Hematopoietic multipotent progenitor cell treated with erythropoietin and hydrocortisone succinate and interleukin-3 and kit ligand, for 4 days (in vitro differentiated cells): ENCODE results near the gene AOC2.
"Not testable (repeated sequence)": the region's sequence is repeated elsewhere in the genome, so short reads cannot be mapped to it uniquely, and the experiment has no call there.

Experiments
- DNase-seq: peaks from one replicate; pipeline ENCODE4 v3.0.0-alpha.2; 2015

AOC2 gene

GRCh38 chr17:42855048-42855596 lies 10.7 kb downstream of the AOC2 start:
- no peak for DNase-seq

- not testable (repeated sequence) for DNase-seq
These were observed 11.7 kb downstream of the AOC2 start for GRCh38 chr17:42856093-42856492.

- DNase-seq = not testable (repeated sequence)
These were observed 12.1 kb downstream of the AOC2 start for GRCh38 chr17:42856516-42856915.

GRCh38 chr17:42857389-42857788 lies 13.0 kb downstream of the AOC2 start:
- no peak for DNase-seq

- DNase-seq = no peak
These were observed 21.3 kb downstream of the AOC2 start for GRCh38 chr17:42865638-42866094.

GRCh38 chr17:42866216-42866615 lies 21.8 kb downstream of the AOC2 start:
- no peak for DNase-seq

GRCh38 chr17:42866631-42867575 lies 22.5 kb downstream of the AOC2 start:
- no peak for DNase-seq

- not testable (repeated sequence) for DNase-seq
These were observed 23.4 kb downstream of the AOC2 start for GRCh38 chr17:42867694-42868261.

- DNase-seq = no peak
These were observed 24.0 kb downstream of the AOC2 start for GRCh38 chr17:42868338-42868737.

GRCh38 chr17:42871647-42872046 lies 27.3 kb downstream of the AOC2 start:
- no peak for DNase-seq

GRCh38 chr17:42872251-42872965 lies 28.0 kb downstream of the AOC2 start:
- DNase-seq = no peak

- DNase-seq = no peak
These were observed 28.9 kb downstream of the AOC2 start for GRCh38 chr17:42873315-42873714.

GRCh38 chr17:42873932-42874695 lies 29.7 kb downstream of the AOC2 start:
- DNase-seq = not testable (repeated sequence)

GRCh38 chr17:42877037-42877436 lies 32.7 kb downstream of the AOC2 start:
- no peak for DNase-seq

GRCh38 chr17:42878123-42878880 lies 33.9 kb downstream of the AOC2 start:
- no peak for DNase-seq

- DNase-seq = no peak
These were observed 34.7 kb downstream of the AOC2 start for GRCh38 chr17:42878924-42879595.

- no peak for DNase-seq
These were observed 35.2 kb downstream of the AOC2 start for GRCh38 chr17:42879596-42879985.

- DNase-seq = no peak
These were observed 36.5 kb downstream of the AOC2 start for GRCh38 chr17:42880776-42881310.

GRCh38 chr17:42881706-42882105 lies 37.3 kb downstream of the AOC2 start:
- DNase-seq = not testable (repeated sequence)

- no peak for DNase-seq
These were observed 37.8 kb downstream of the AOC2 start for GRCh38 chr17:42882166-42882565.
